Measurements from ENCODE around the gene SGK2.

- TF ChIP-seq CTCF (conservative IDR thresholded peaks at IDR 0.05; ENCODE audit: low read depth, low read length): no peak
- TF ChIP-seq EZH2 (IDR thresholded peaks at IDR 0.05; ENCODE audit: borderline replicate concordance, low read depth, low read length, poor library complexity, severe bottlenecking): no peak
Observed at GRCh38 chr20:43538878-43539700, 19.7 kb upstream of the SGK2 start.
